Hepatic stellate cell (primary cell): ENCODE results near the gene SPAAR.
A peak's percentile ranks its signal among the peaks of the same experiment; 100 is the strongest.

Experiments
- DNase-seq: peaks from one replicate; pipeline ENCODE4 v3.0.0; 2011; ENCODE audit warnings: low spot score

Gene SPAAR

GRCh38 chr9:35948451-35948850 is 39.2 kb downstream of the SPAAR start:
- no peak for DNase-seq

- DNase-seq: no peak
Measured at GRCh38 chr9:35948901-35949318, 39.6 kb downstream of the SPAAR start.

- no peak for DNase-seq
Measured at GRCh38 chr9:35951736-35952135, 42.4 kb downstream of the SPAAR start.

- no peak for DNase-seq
Measured at GRCh38 chr9:35952526-35953191, 43.4 kb downstream of the SPAAR start.

GRCh38 chr9:35954942-35955546 is 45.8 kb downstream of the SPAAR start:
- DNase-seq: peak; percentile 49

- DNase-seq: no peak
Measured at GRCh38 chr9:35956651-35957050, 47.4 kb downstream of the SPAAR start.

GRCh38 chr9:35958104-35958837 is 49.0 kb downstream of the SPAAR start, which contains the start of gene OR2S2:
Gene OR2S2 (minus strand): TSS chr9:35958154. CDS start chr9:35958098, 56 bp downstream.
- DNase-seq: no peak

- peak; percentile 41 for DNase-seq
Measured at GRCh38 chr9:35960039-35960655, 50.9 kb downstream of the SPAAR start.
